ENCODE results near the gene TPGS1.
"Not testable (repeated sequence)": the region's sequence is repeated elsewhere in the genome, so short reads cannot be mapped to it uniquely, and the experiment has no call there.

Gene TPGS1

GRCh38 chr19:478236-478903 lies 28.9 kb upstream of the TPGS1 start:
- no peak for DNase-seq

GRCh38 chr19:478976-479375 lies 28.3 kb upstream of the TPGS1 start:
- DNase-seq = no peak

- peak; percentile 61 for DNase-seq
These were observed 27.1 kb upstream of the TPGS1 start for GRCh38 chr19:480016-480855.

GRCh38 chr19:481100-481499 lies 26.2 kb upstream of the TPGS1 start:
- not testable (repeated sequence) for DNase-seq

GRCh38 chr19:482186-483041 lies 24.9 kb upstream of the TPGS1 start:
- DNase-seq = no peak

- DNase-seq = no peak
These were observed 23.8 kb upstream of the TPGS1 start for GRCh38 chr19:483332-484072.

- DNase-seq = no peak
These were observed 22.8 kb upstream of the TPGS1 start for GRCh38 chr19:484494-484893.

- no peak for DNase-seq
These were observed 22.2 kb upstream of the TPGS1 start for GRCh38 chr19:485077-485476.

- no peak for DNase-seq
These were observed 21.6 kb upstream of the TPGS1 start for GRCh38 chr19:485583-486236.

- DNase-seq = peak; percentile 96
These were observed 18.5 kb upstream of the TPGS1 start for GRCh38 chr19:488505-489417.

GRCh38 chr19:489418-490196 lies 17.7 kb upstream of the TPGS1 start:
- DNase-seq = peak; percentile 53

GRCh38 chr19:491146-491741 lies 16.1 kb upstream of the TPGS1 start:
- DNase-seq = no peak

- DNase-seq = no peak
These were observed 15.2 kb upstream of the TPGS1 start for GRCh38 chr19:492091-492531.

- no peak for DNase-seq
These were observed 13.7 kb upstream of the TPGS1 start for GRCh38 chr19:493391-494170.

GRCh38 chr19:494171-495080 lies 12.9 kb upstream of the TPGS1 start:
- no peak for DNase-seq

GRCh38 chr19:495081-495401 lies 12.3 kb upstream of the TPGS1 start:
- DNase-seq = no peak

- peak; percentile 51 for DNase-seq
These were observed 11.7 kb upstream of the TPGS1 start for GRCh38 chr19:495402-496111.

All from hematopoietic multipotent progenitor cell treated with erythropoietin and hydrocortisone succinate and interleukin-3 and kit ligand, for 6 days (in vitro differentiated cells).